Activated naive CD8-positive, alpha-beta T cell (primary cell): Measurements from ENCODE around the gene CLEC18A.
"Not testable (repeated sequence)": the region's sequence is repeated elsewhere in the genome, so short reads cannot be mapped to it uniquely, and the experiment has no call there.

Source experiments
- H3K27ac Mint-ChIP-seq: one replicate; pipeline ENCODE4 v1.8.0; 2021; ENCODE audit warnings: mixed read lengths
- H3K27me3 Mint-ChIP-seq: one replicate; pipeline ENCODE4 v1.8.0; 2021; ENCODE audit warnings: mixed read lengths
- H3K36me3 Mint-ChIP-seq: one replicate; pipeline ENCODE4 v1.8.0; 2021; ENCODE audit warnings: mixed read lengths
- H3K4me1 Mint-ChIP-seq: one replicate; pipeline ENCODE4 v1.8.0; 2021; ENCODE audit warnings: low read depth, mixed read lengths
- H3K4me3 Mint-ChIP-seq: one replicate; pipeline ENCODE4 v1.8.0; 2021; ENCODE audit warnings: mild to moderate bottlenecking, mixed read lengths
- H3K9me3 Mint-ChIP-seq: one replicate; pipeline ENCODE4 v1.8.0; 2021; ENCODE audit warnings: low read depth, mixed read lengths

CLEC18A gene

GRCh38 chr16:70012951-70013350 is 61.8 kb downstream of the CLEC18A start:
- not testable (repeated sequence) for H3K27me3 Mint-ChIP-seq, H3K36me3 Mint-ChIP-seq, H3K27ac Mint-ChIP-seq, H3K4me3 Mint-ChIP-seq, H3K9me3 Mint-ChIP-seq, H3K4me1 Mint-ChIP-seq
